IPS-NIHi11 (cell line): Measurements from ENCODE around the gene LCLAT1.
"Not testable (repeated sequence)": the region's sequence is repeated elsewhere in the genome, so short reads cannot be mapped to it uniquely, and the experiment has no call there.

ENCODE experiments used
- DNase-seq: peaks from one replicate; pipeline ENCODE4 v3.0.0; 2012; ENCODE audit warnings: mixed read lengths, low spot score

LCLAT1 gene

GRCh38 chr2:30454571-30454970 lies 7.5 kb downstream of the LCLAT1 start:
- no peak for DNase-seq

- DNase-seq, result no peak
Observed at GRCh38 chr2:30455114-30455738, 8.2 kb downstream of the LCLAT1 start.

- no peak for DNase-seq
Observed at GRCh38 chr2:30456106-30456505, 9.1 kb downstream of the LCLAT1 start.

- no peak for DNase-seq
Observed at GRCh38 chr2:30456579-30456978, 9.5 kb downstream of the LCLAT1 start.

- DNase-seq, result no peak
Observed at GRCh38 chr2:30457296-30457695, 10.2 kb downstream of the LCLAT1 start.

- no peak for DNase-seq
Observed at GRCh38 chr2:30459140-30459539, 12.1 kb downstream of the LCLAT1 start.

- no peak for DNase-seq
Observed at GRCh38 chr2:30462131-30462857, 15.2 kb downstream of the LCLAT1 start.

- DNase-seq, result no peak
Observed at GRCh38 chr2:30463535-30463934, 16.5 kb downstream of the LCLAT1 start.

- DNase-seq, result no peak
Observed at GRCh38 chr2:30464544-30465170, 17.6 kb downstream of the LCLAT1 start.

GRCh38 chr2:30465171-30465545 lies 18.1 kb downstream of the LCLAT1 start:
- DNase-seq, result no peak

- no peak for DNase-seq
Observed at GRCh38 chr2:30466216-30466615, 19.2 kb downstream of the LCLAT1 start.

- not testable (repeated sequence) for DNase-seq
Observed at GRCh38 chr2:30467062-30467826, 20.2 kb downstream of the LCLAT1 start.

GRCh38 chr2:30470426-30470825 lies 23.4 kb downstream of the LCLAT1 start:
- DNase-seq, result no peak

- no peak for DNase-seq
Observed at GRCh38 chr2:30472326-30472725, 25.3 kb downstream of the LCLAT1 start.

GRCh38 chr2:30475542-30475941 lies 28.5 kb downstream of the LCLAT1 start:
- no peak for DNase-seq

- DNase-seq, result no peak
Observed at GRCh38 chr2:30476636-30477035, 29.6 kb downstream of the LCLAT1 start.

GRCh38 chr2:30480703-30481322 lies 33.8 kb downstream of the LCLAT1 start:
- no peak for DNase-seq

GRCh38 chr2:30481323-30481800 lies 34.3 kb downstream of the LCLAT1 start:
- no peak for DNase-seq

GRCh38 chr2:30482011-30482410 lies 35.0 kb downstream of the LCLAT1 start:
- no peak for DNase-seq

- DNase-seq, result no peak
Observed at GRCh38 chr2:30484145-30484544, 37.1 kb downstream of the LCLAT1 start.

GRCh38 chr2:30484995-30485394 lies 37.9 kb downstream of the LCLAT1 start:
- no peak for DNase-seq

GRCh38 chr2:30486655-30487054 lies 39.6 kb downstream of the LCLAT1 start:
- no peak for DNase-seq
